Measurements from ENCODE around the gene WDFY2.

Gene WDFY2

GRCh38 chr13:51603716-51604115 lies 19.5 kb downstream of the WDFY2 start:
- FAIRE-seq = no peak

GRCh38 chr13:51605698-51606097 lies 21.4 kb downstream of the WDFY2 start:
- FAIRE-seq = no peak

- FAIRE-seq = no peak
Measured at GRCh38 chr13:51607165-51607564, 22.9 kb downstream of the WDFY2 start.

- FAIRE-seq = no peak
Measured at GRCh38 chr13:51608857-51609406, 24.7 kb downstream of the WDFY2 start.

- no peak for FAIRE-seq
Measured at GRCh38 chr13:51612867-51613266, 28.6 kb downstream of the WDFY2 start.

GRCh38 chr13:51613535-51613934 lies 29.3 kb downstream of the WDFY2 start:
- no peak for FAIRE-seq

GRCh38 chr13:51614350-51614786 lies 30.1 kb downstream of the WDFY2 start:
- no peak for FAIRE-seq

- no peak for FAIRE-seq
Measured at GRCh38 chr13:51618626-51619025, 34.4 kb downstream of the WDFY2 start.

- FAIRE-seq = no peak
Measured at GRCh38 chr13:51619614-51620013, 35.4 kb downstream of the WDFY2 start.

- no peak for FAIRE-seq
Measured at GRCh38 chr13:51620165-51620983, 36.1 kb downstream of the WDFY2 start.

- FAIRE-seq = no peak
Measured at GRCh38 chr13:51621602-51622001, 37.3 kb downstream of the WDFY2 start.

GRCh38 chr13:51623473-51623872 lies 39.2 kb downstream of the WDFY2 start:
- FAIRE-seq = no peak

- no peak for FAIRE-seq
Measured at GRCh38 chr13:51624207-51624606, 39.9 kb downstream of the WDFY2 start.

GRCh38 chr13:51624695-51625345 lies 40.6 kb downstream of the WDFY2 start:
- no peak for FAIRE-seq

- no peak for FAIRE-seq
Measured at GRCh38 chr13:51625555-51626345, 41.5 kb downstream of the WDFY2 start.

- FAIRE-seq = no peak
Measured at GRCh38 chr13:51626749-51627148, 42.5 kb downstream of the WDFY2 start.

GRCh38 chr13:51628059-51628852 lies 44.0 kb downstream of the WDFY2 start:
- FAIRE-seq = no peak

- FAIRE-seq = no peak
Measured at GRCh38 chr13:51629491-51630287, 45.4 kb downstream of the WDFY2 start.

GRCh38 chr13:51630288-51630615 lies 46.0 kb downstream of the WDFY2 start:
- no peak for FAIRE-seq

GRCh38 chr13:51632591-51633362 lies 48.5 kb downstream of the WDFY2 start:
- no peak for FAIRE-seq
